HG03460 (cell line): ENCODE measurements around the gene MEIS2.
A peak's percentile ranks its signal among the peaks of the same experiment; 100 is the strongest.

Experiments
- ATAC-seq: cut with Tn5 transposase; IDR thresholded peaks from one replicate; pipeline ENCODE4 v1.9.1; 2021; ENCODE audit not compliant: unreplicated experiment

The MEIS2 gene

DNA sequence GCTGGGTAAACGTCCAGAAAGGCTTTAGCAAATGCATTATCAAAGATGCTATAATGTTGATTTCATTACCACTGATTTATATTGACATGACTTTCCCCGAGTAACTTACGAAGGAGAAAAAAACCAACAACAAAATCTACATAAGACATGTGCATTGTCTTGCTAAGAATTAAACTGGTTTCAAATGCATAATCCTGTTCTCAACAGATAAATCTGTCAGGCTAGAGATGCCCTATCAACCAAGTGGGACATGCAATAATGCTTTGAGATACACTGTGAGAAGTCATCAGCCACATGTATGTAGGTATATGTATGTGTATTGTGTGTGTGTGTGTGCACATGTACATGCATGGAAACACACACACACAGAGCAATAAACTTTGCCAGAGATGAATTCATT is 195.6 kb downstream of the MEIS2 start:
- ATAC-seq = no peak

DNA sequence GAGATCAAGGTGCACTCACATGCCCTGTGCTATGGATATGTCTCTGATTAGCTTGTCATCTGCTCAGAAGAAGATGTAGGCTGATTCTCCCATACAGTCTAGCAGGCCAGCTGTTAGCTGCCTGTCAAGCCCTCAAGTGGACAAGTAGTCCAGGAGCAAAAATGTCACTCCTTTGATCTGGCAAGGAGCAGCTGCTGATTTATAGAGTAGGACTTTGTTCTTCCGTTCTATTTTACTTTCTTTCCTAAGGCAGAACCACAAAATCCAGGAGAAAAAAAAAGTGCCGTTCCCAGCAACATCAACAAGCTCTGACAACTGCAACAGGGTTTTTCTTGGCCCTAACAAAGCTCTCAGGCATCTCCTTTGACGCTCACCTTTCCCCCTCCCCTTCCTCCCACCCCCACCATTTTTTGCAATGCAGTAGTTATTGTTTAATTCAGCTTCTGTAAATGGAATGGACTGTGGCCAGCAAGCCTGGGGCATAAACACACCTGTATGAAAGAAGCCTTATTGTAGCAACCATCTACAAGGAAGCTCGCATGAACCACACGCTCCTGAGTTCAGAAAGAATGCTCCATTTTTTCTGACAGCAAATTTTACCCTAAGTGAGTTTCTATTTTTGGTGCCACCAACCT is 196.3 kb downstream of the MEIS2 start:
- no peak for ATAC-seq

DNA sequence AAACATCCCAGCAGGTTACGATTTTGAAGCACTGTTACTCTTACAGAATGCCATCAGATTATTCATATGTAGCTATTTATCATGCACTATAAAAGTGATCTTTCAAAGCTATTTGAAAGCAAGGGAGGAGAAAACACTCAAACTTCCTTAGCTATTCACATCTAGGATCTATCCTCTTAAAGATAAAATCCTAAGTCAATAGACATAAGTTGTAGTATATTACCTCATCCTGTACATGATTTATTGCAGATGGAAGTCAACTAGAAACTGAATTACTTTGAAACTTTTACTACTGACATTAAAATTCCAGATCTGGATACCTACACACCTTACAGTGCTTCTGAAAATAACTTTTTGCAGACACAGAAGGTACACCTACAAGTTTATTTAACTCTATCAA is 197.2 kb downstream of the MEIS2 start:
- no peak for ATAC-seq

DNA sequence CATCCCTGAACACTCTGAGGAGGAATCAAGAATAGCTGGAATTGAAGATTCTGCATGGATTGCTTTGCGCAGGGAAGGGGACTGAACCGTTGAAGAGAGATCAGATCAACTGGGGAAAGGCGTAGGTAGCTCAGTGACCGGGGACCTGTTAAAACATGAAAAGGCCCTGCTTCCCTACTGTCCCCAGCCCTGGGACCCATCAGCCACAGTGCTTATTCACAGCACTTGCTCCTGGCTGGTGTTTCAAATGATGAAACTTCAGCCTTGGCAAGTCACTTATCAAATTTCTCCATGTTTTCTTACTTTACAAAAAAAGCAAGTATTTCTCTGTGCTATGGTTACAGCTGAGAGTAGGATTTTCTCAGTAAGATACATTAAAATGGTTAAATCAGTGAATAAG is 199.3 kb downstream of the MEIS2 start:
- ATAC-seq = no peak

DNA sequence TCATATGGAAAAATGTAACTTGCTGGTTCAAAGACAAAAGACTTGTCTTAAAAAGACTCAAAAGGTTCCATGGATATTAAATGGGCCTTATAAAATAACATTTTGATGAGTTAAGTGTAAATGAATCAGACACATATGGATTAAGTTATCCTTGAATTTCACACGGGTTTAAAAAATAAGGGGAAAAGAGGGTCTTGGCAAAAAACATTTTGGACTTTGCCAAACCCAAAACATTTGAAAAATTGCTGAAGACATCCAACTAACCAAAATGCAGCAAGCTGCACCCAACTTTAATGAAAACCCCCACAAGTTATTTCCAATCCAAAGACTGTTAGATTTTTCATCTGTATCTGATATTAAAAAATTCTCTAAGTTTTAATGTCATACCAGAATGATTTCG is 200.7 kb downstream of the MEIS2 start:
- no peak for ATAC-seq

DNA sequence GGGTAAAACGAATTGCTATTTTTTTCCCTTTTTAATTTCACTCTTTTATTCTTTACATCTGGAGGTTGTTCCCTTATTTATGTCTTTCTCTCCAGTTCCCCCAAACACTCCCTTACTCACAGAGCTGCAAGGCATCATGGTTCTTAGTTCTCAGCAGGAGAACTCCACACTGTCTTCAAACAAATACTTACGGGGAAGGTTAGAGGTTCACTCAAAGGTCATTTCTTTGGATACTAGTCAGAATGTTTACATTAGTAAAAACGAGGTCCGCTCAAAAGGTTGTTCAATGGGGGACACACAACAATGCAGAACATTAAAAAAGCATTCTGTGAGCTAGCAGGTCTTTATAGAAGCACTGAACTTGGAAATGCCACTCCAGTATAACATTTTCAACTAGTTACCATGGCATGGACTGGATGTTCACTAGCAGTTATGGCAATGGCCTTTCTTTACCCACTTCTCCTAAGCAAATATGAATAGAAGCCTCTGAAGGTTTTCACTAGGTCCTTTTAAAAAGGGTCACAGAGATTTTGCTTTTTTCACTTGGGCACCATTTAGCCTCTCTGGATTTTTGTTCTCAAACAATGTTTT is 201.7 kb downstream of the MEIS2 start:
- no peak for ATAC-seq

DNA sequence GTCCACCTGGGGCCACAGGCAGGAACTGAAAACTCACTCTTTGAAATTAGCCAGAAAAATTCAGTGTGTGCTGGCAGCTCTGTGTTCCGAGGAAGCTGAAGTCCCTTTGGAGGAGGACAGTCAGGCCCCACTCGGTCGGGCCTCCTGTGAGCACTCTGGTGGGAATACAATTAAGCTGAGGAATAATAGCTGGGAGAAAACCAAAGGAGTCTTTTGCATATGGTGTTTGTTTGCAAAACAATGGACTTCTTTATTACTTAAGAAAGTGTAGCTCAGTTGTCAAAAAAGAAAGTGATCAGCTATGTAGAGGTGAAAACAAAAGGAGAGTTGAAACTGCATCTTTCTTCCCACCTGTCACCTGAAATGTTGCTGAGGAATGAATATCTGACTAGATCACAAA is 202.5 kb downstream of the MEIS2 start:
- ATAC-seq = no peak

DNA sequence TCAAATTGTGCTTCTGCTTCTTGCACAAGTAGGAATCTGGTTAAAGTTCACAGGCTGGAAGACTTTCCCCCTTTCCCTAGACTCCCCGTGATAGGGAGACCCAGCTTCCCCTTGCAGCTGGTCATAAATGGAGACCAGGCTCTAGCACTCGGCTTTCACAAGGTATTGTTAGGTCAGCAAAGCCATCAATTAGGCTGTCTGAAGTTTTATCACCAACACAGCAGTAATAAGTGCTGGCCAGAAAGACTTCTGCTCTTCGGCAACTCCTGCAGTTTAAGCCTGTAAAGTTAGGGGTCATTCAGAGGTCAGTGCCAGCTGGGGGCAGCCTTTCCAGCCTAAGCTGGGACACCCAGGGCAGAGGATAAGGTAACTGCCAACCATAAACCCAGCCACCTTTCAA is 203.4 kb downstream of the MEIS2 start:
- no peak for ATAC-seq

DNA sequence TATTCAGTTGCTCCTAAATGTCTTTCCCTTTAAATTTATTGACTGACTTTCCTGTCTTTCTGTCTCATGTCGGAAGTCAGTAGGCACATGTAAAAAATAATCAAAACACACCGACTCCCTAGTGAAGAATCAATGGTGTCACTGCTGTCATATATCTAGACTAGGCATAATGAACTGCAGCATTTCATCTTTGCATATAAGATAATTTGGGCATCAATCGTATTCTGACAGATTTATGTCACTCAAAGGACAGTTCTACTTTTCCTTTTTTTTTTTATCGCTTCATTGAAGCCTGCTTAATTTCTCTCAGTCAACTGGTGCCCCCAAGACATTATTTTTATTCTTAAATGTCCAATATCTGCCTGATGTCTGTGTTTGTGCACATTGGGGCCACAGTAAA is 206.3 kb downstream of the MEIS2 start:
- ATAC-seq = no peak

DNA sequence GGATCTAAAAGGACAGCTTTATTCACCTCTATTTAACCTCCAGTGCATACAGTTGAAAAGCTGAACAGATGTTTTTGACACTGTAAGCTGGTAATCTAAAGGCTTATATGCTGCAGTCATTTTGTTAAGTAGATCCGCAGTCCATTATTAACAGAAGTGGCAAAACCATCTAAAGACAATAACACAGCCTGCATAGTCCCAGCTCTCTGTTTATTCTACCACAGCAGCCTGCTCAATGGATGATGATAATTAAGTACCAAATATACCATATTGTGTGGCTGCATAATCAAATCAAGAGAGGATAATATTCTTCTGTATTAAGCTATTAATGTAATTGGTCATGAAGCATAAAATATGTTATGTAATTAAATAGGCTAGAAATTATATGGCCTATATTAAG is 207.1 kb downstream of the MEIS2 start:
- no peak for ATAC-seq

DNA sequence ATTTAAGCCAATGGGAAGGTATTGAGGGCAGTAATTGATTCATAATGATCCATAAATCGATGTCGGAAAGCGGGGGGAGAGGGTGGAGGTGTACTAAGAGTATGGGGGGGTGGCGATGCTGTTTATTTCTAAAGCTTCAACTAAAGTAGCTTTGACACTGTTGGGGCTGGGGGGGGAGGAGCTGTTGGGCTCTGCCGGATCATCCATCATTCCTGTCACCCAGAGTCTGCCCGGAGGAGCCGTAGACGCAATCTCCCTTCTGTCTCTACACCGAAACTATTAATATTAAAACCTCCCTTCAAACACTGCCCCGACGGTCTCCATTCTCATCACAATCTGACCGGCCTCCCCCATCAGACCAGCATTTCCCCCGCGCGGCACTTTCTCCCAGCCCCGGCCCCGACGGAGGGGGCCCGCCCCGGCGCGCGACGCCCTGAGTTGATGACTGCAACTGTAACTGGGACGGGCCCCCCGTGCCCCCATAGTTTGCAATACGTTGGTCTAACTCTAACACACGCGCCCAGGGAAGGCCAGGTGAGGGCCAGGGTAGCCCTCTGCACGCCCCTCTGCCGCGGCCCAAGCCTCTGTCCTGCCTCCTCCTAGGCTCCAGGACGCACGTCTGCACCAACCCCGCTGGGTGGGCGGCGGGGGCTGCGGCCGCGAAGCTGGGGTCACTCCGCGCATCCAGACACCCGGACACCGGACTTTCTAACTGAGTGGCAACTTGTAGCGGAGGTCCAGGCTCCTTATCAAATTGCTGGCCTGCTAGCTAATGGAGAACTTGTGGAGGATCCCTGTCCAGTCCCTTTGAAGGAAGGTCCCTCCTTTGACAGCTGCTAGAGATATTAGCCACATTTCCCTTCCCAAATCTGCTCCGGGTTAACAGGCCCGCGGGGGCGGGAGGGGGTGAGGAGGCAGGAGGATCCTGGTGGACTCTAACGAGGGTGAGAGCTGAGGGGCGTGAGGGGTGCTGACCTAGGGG is 212.0 kb downstream of the MEIS2 start:
- no peak for ATAC-seq

DNA sequence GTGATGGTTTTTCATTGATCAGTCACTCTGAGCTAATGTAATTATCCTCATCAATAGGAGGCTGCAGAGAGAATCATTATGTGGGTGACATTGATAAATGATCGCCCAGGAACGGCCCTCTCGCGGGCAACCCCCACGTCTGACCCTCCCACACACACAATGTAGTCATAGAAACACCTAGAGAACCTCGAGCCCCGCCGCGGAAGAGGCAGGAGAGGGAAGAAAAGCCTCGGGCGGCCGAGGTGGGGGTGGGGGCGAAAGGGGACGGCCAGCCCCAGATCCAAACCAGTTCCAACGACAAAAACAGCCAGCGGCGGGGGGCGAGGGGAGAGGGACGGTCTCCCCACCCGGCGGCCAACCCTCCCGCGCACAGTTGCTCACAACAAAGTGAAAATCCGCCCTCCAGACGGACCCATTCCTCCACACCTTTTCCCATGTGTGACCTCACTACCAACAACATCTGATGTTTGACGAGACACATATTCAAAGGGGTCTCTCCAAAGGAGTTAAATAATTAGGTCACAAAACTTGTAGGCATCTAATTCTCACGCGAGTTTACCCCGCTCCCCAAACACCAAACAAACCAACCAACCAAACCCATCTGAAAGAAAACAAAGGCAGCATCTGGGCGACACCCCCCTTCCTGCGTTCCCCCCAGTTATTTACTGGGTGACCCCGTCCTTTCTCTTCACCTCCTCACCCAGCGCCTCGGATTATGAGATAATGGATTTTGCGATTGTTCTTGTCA is 213.0 kb downstream of the MEIS2 start:
- no peak for ATAC-seq

DNA sequence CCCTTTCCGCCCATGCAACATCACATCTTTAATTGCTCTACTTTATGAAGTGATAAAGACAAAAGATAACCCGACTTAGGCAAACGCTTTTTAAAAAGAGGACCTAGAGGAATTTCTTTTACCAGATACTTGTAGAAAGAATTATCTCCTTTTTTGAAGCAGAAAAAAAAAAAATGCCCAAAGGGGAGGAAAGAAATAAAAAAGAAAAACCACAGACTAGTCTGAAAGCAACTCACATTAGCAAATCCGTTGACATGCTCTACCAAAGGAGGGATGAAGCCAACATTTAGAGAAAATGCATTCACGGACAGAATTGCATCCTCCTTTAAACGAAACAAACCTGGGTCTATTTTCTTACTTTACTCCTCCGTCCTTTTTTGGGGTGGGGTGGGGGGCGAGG is 213.6 kb downstream of the MEIS2 start:
- no peak for ATAC-seq

DNA sequence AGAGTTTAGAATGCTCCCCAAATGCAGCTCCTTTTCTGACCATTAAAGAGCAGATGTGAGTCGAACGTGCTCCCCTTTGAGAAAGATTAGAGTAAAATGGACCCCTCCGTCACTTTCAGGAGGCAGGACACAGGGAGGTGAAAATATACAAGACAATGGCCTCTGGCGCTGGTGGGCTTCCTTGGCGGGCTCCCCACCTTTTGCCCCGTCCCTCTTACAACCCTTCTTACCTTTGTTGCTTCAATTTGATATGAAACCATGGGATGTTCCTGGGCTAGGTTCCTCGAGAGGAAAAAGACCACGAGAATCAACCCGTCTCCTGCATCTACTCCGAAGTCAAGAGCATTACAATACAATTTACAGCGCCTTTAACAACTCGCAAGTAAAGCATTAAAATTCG is 214.2 kb downstream of the MEIS2 start:
- no peak for ATAC-seq

DNA sequence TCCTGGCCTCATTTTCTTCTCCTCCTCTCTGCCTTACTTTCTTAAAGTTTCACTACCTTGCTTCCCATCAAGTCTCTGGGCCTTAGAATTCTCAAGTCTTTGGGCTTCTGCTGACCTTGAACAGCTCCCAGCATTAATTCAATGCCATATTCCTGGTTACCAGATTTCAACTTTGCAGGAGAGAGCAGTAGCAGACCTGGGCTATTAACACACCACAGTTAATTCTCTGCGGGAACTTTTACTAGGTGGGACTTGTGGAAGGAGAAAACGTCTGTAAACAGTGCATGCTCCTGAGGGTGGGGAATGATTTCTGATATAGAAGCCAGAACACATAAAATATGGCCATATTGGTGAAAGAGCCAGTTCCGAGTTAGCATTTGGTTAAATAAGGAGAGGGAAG is 214.6 kb downstream of the MEIS2 start:
- no peak for ATAC-seq

DNA sequence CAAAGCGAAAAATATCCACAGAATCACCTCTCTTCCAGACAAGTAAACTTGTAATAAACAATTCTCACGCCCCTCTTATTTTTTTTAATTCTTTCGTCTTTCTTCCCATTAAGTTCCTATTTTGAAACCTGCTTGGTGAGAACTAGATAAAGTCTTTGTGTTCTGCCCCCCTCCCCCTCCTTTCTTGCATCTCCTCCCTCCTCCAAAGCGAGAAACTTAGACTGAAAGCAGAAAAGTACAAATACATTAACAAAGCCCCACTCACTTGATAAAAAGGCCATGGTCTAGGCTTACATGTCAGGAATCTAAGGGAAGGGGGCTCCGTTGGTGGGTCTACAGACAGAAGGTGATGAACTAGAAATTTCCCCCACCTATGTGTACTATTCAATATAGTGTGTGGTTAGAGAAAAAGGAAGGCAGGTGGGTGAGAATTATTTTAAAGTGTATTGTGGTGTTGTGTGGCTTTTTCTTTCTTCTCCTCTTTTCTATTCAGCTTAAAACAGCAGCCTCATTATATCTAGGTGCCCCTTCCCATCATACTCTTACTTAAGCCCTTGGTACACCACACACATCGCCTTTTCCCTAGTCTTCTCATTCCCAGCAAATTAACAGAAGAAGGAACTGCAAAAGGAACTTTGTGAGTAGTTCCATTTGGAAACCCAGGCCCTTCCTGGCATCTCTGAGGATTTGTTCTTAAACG is 215.3 kb downstream of the MEIS2 start:
- no peak for ATAC-seq

DNA sequence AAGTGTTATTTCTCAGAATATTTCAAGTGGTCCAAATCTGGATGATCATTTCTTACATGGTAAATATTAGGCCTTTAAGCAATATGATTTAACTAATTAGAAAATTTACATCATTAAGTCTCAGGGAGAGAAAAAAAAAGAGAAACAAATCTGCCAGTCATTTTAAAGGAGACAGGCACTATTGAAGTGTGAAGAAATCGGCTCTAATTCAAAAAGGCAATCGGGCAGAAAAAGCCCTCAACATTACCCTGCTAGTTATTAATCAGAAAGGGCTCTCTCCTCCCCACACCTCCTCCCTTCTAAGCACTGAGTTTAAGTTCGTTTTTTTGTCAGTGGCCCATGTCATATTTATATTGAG is 215.9 kb downstream of the MEIS2 start:
- no peak for ATAC-seq

DNA sequence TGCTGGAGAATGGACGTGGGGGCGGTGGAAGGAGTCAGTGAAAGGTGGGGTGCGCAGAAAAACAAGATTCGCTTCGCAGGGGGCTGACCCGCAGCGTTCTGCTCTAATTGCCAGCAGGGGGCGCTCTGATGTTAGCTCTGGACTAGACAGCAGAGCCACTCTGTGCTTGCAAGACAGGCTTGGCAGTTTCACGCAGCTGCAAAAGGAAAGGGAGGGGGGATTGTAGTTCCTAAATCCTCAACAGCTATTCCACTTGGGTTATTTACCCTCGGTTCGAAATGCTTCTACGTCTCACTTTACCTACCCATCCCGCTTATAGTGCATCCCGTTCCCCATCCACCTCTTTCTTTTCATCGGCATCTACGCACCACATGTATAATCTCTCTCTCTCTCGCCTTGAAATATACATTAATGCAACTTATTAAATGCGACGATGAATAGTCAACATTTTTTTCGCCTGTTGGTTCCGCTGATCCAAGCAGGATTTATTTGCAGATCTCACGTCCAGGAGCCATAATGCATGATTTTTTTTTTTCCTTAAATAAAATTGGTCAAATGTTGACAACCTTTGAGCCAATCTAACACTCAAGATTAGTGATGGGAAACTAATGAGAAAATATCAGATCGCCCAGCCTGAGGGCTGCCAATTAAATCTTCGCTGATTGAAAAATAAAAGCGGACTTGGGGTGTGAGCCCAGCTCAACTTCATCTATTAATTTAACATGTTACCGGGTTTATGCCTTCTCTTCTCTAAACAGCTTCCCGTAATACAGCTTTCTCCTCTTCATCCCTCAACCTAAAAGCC is 216.4 kb downstream of the MEIS2 start:
- peak; percentile 78 for ATAC-seq

DNA sequence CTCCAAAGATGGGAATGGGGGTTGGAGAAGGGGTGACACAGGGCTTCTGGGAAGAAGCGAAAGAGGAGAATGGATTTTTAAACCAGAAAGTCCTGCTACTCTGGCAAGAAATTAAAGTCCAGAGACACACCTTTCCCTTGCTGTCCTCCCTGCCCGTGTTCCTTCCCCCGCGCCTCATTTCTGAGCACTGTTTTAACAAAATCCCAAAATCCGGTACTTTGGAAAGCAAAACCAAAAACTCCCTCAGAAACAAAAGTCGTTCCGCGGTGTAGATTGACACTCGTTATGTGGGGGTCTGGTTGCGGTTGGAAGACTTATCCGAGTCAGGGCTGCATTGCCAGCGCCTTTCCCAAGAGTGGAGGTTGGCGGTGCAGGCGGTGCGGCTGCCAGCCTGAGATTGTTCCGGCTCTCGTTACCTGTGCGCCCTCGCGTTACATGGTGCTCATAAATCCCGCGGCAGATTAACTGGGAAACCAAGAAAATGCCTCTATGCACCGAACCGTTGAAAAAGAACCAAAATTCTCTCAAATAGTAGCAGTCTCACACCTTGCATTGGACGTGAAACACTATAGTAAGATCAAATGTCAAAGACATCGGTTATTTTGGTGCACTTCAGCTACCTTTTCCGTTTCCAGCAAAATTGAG is 217.7 kb downstream of the MEIS2 start:
- no peak for ATAC-seq

DNA sequence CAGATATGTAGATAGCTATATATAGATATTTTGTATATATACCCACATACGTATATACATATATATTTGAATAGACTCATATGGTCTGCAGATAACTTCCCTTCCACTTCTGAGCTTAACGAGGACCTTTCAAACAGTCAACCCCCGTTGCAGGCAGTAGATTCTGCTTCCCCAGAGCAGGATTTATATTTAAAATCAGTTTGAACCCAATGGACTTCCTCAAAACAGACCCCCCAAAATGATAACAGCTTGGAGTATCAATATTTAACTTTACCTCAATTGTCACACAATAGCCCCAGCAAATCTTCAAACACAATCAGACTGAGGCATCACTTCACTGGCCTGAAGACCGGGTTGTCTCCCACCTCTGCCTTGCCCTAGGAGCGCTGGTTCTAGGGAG is 218.3 kb downstream of the MEIS2 start:
- ATAC-seq = no peak
